ENCODE data around the gene B4GALT3.

B4GALT3 gene

GRCh38 chr1:161185732-161186311 is 8.5 kb upstream of the B4GALT3 start:
- no peak for DNase-seq

- no peak for DNase-seq
Measured at GRCh38 chr1:161185282-161185682, 8.0 kb upstream of the B4GALT3 start.

- DNase-seq = peak; percentile 68
Measured at GRCh38 chr1:161182214-161182613, 4.9 kb upstream of the B4GALT3 start.

DNA sequence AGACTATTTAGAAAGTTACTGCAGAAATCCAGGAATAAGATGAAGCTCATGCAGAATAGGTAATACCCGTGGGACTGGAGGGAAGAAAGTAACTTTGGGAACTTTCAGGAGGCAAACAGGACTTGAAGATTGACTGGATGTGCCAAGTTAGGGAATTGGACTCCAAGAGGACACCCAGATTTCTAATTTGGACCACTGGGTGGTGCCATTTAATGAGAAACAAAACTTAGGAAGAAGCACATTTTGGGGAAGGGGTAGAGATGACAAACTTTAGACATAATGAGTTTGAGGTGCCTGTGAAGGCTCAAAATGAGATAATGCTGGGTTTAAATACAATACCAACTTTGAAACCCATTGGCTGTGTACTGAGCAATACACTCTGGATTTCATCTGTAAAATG is 3.3 kb upstream of the B4GALT3 start:
- DNase-seq = no peak

DNA sequence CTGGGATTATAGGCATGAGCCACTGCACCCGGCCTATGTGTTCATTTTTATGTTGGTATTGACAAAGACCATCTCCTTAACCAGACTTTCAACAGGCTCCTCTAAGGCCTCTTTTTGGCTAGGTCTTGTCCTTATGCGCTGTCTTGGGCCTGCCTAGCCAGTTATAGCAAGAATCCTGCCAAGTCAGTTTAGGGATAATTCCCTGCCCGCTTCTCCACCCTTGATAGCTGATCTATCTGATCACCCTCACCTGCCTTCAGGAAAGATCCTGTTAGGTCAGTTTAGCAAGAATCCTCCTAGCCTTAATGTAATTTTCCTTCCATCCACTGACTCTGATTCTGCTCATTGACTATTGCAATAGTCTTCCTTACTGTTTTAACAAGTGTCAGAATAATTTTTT is 2.4 kb upstream of the B4GALT3 start:
- no peak for DNase-seq

- no peak for DNase-seq
Measured at GRCh38 chr1:161177936-161178244, 583 bp upstream of the B4GALT3 start.

GRCh38 chr1:161176468-161177111 is 717 bp downstream of the B4GALT3 start:
- no peak for DNase-seq

DNA sequence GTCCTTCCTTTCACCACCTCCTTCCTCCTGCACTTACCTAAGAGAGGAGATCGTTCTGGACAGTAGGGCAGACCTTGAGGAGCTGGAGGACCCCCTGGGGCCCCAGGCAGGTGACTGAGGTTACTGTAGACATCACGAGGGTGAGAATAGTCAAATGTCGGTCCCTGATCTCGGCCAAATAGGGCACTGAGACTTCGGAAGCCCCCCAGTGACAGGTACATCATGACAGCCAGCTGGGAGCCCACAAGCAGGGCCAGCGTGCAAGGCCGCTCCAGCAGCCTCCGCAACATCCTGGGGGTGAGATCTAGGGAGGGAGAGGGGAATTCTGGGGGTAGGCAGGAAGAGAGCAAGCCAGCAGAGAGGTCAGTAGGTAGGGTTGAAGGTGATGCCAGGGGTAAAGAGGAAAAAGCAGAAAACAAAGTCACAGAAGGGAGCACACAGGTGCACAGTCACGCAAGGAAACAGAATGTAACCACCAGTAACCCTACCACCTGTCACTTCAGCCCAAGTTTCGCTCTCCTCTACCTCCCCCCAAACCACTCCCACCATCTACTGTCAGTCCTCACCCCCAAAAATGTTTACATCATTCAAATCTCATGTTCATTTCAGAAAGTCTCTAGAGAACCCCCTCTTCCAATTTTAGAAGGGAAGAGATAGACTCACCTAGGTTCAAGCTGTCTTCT is 1.4 kb downstream of the B4GALT3 start:
- DNase-seq = no peak

- DNase-seq = no peak
Measured at GRCh38 chr1:161174911-161175310, 2.4 kb downstream of the B4GALT3 start.

DNA sequence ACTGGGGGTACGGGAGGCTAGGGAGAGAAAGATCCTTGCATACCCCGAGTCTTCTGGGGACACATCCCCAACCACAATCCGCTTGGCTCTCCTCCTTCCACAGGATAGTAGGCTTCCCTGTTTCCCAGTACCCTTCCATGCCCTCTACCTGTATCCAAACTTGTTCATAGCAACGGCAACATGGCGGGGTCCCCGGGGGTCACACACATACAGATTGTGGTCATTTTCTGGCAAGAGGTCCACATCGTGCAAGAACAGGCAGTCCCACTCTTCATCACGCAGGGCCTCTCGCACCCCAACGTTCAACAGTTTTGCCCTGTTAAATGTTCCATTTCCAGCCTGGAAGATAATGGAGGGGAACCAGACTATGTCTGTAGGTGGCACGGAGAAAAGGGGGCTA is 3.6 kb downstream of the B4GALT3 start:
- no peak for DNase-seq

DNA sequence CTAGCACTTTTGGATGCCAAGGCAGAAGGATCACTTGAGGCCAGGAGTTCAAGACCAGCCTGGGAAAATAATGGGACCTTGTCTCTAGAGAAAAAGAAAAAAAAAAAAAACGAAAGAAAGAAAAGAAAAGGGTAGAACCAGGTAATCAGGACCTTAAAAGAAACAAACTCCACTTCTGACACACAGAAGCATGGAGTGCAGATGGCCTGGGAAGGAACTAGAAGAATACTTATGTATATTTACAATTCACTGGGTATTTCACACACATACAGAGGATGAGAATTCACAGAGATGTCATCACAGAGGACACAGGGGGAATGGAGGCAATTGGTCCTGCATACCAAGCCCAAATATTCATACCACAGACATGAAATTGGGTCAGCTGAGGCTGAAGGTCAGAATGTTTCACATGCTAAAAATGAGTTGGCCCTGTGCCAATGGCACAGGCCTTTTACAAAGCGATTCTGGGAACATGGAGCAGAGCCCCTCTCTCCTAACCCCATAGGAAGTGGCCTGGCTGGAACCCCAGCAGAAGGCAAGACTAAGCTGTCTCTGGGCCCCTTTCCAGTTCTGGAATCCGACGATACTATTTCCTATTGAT is 4.4 kb downstream of the B4GALT3 start:
- no peak for DNase-seq

- no peak for DNase-seq
Measured at GRCh38 chr1:161172349-161172748, 5.0 kb downstream of the B4GALT3 start.

- no peak for DNase-seq
Measured at GRCh38 chr1:161171696-161172095, 5.6 kb downstream of the B4GALT3 start.

- DNase-seq = no peak
Measured at GRCh38 chr1:161171191-161171590, 6.1 kb downstream of the B4GALT3 start.

GRCh38 chr1:161168906-161169305 is 8.4 kb downstream of the B4GALT3 start:
- DNase-seq = no peak

DNA sequence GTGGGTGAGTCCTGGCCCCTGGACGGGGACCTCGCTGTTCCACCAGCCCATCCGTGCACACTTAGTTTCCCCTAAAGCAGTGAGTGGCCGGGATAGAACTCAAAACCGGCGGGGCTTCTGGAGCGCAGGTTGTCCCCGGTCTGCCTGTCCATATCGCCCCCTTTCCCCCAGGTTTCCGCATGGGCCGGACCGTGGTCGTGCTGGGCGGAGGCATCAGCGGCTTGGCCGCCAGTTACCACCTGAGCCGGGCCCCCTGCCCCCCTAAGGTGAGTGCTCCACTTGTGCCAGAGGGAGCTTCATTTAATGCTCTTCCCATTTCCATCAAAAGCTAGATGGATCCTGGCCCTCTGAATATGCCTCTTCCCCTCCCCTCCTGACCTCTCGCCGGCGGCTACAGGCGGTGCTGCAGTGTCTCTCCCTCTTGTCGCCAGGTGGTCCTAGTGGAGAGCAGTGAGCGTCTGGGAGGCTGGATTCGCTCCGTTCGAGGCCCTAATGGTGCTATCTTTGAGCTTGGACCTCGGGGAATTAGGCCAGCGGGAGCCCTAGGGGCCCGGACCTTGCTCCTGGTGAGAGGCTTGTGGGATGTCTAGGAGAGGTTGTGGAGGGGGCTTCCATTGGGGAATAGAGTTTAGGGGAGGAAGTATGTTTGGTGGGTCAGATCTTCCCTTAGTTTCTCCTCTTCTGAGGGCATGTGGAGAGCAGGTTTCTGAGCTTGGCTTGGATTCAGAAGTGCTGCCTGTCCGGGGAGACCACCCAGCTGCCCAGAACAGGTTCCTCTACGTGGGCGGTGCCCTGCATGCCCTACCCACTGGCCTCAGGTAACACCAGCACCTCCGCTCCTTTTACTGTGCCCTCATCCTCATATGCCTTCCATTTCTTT is 10.4 kb downstream of the B4GALT3 start:
- no peak for DNase-seq

DNA sequence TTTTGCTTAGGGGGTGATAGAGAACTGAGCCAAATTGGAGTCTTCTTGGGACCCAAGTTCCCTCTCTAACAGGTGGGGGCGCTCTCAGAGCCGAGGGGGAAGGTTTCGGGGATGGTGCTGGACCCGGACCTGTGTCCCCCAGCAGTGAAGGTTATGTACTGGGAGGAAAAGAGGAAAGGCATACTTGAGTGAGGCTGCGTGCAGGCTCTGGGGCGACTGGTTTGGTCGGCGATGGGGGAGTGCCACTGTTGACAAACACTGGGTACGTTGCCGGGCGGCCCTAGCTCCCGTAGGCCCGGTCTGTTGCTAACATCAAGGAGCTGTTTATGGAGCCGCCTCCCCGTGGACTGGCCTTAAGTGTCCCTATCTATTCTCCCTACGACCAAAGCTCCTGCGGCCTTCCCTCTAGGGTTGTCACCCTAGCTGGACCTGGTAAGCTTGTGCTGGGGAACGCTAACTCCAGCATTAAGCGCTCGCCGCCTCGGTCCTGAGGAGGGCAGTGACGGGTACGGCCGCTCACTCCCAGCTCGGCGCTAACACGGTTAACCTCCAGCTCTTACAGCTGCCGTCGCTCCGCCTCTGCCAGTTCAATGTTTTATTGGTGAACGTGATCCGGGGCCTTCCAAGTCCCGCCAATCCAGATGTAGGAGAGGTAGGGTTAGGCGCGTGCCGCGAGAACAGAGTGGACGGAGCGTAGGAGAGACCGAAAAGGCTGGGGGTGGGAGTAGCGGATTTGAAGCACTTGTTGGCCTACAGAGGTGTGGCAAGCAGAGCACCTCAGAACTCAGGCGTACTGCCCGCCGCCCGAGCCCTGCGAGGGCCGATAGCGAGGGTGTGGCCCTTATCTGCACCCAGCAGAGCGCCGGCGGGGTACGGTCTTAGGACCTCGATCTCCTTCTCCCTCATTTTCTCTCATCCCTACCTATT is 11.3 kb downstream of the B4GALT3 start, which contains the start of gene PPOX:
TSS of gene PPOX (plus strand) at position 685 of the 927 bp plus-strand sequence. CDS start 422 bp downstream, outside the sequence.
- peak; percentile 100 for DNase-seq

GRCh38 chr1:161164901-161165610 is 12.3 kb downstream of the B4GALT3 start:
- DNase-seq = no peak

GRCh38 chr1:161163793-161164192 is 13.5 kb downstream of the B4GALT3 start:
- no peak for DNase-seq

- no peak for DNase-seq
Measured at GRCh38 chr1:161162806-161163205, 14.5 kb downstream of the B4GALT3 start.

GRCh38 chr1:161162052-161162451 is 15.3 kb downstream of the B4GALT3 start:
- DNase-seq = no peak
